HG02588 (cell line): Measurements from ENCODE around the gene ABTB2.

ENCODE experiments used
- ATAC-seq: cut with Tn5 transposase; IDR thresholded peaks from one replicate; pipeline ENCODE4 v1.9.1; 2021; ENCODE audit warnings: mild to moderate bottlenecking, moderate library complexity; ENCODE audit not compliant: unreplicated experiment

Gene ABTB2

DNA sequence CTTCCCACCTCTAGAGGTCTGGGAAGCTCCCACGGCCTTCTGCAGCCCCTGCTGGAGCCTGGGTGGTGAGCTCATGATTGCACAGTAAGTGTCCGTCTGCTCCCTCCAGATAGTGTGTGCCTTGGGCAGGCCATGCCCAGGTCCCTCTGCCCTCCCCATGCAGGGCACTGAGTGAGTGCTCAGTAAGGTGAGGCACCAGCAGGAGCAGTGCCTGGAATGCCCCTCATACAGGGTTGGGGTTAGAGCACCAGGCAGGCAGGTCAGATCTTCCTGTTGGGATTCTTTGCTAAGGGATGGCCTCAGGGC, 202.1 kb downstream of the ABTB2 start:
- ATAC-seq, result no peak

DNA sequence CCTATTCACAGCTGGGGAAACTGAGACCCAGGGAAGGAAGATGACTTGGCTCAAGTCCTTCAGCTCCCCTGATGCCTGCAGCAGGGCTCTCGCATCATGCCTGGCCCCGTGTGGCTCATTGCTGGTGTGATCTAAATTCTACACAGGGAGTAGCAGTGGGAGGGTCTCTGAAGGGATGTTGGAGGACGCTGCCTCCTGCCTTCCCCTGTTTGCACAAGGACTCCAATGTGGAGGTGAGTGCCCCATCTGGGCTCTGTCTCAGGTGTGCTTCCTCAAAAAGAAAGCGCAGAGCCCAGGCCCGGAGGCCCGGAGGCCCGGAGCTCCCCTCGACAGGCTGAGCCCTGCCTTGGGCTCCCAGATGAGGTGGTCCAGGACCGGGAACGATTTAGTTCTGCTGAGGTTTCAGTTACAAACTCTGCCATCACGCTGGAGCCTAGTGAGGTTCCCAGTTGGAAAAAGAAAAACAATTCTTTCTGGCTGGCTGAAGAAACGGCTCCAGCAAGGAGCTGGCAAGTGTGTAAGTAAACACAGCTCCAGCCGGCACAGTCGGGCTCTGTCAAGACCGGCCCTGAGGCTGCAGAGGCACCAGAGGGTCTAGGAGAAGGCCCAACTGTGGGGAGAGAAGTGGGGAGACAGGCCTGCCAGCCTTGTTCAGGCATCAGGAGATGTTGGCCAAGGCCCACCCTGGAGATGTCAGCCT, 202.6 kb downstream of the ABTB2 start:
- ATAC-seq, result no peak

DNA sequence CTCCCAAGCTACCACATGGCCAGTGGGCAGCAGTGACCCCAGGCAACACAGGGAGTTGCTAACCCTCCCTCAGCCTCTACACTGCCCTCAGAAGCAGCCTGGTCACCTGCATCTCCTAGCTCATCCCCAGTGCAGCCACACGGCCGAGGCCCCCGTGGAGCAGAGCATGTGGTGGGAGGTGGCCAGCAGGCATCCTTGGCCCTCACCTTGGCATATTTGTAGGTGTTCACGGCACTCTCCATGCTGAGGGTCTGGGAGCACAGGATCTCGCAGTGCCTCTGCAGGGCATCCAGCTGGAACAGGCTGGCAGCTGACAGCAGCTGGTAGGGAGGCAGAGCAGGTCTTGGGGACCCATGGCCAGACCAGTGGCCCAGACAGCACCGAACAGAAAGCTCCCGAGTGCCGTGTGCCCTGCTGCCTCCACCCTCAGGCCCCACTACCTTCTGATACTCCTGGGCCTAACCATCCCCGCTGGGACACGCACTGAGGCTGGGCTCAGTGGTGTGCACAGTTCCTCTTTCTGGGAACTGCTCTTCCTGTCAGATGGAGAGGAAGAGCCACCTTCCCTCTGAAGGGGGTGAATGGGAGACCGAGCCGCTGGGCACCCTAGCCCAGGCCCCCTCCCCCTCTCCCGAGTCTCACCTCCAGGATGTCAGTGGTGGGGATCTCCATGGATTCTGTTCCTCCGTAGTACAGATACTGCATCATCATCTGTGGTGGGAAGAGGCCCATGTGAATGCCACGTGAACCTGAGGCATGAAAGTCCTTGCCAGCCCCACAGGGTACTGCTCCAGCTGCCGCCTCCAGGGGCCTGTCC, 203.5 kb downstream of the ABTB2 start:
- peak; percentile 68 for ATAC-seq

DNA sequence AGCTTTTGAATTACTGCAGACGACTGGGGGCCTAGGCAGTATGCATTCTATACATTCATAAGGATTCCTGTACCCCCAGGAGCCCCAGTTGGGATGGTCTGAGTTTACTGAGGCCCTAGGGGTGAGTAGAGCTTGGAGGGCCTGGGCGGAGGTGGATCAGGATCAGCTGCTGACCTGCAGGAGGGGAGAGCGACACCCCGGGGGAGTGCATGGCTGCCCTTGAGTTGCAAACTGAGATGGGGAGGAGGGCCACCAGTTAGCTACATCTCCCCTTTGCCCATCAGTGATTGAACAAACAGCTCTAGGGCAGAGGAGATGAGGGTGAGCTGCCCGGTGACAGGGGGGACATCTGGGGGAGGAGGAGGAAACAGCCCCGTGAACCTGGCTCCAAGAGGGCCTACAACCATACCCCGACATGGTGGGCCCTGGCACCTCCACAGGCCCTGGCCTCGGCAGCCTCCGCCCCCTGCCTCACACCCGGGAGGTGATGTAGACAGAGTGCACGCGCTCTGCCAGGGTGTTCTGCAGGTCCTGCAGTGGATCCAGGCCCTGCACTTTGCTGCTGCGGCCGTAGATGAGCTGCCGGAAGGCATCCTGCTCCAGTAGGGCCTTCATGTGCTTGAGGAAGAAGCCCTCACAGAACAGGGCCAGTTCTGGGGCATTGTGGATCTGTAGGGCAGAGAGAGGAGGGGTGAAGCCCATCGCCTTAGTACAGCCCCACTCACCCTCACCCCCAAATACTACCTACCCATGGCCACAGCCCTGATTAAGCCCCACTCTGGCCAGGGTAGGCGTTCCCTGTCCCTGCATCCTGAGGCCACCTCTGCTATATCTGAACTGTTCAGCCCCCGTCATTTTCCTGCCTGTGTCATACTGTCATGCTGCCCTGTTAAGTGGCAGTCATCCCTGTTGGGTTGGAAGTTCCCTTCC, 205.6 kb downstream of the ABTB2 start:
- no peak for ATAC-seq

DNA sequence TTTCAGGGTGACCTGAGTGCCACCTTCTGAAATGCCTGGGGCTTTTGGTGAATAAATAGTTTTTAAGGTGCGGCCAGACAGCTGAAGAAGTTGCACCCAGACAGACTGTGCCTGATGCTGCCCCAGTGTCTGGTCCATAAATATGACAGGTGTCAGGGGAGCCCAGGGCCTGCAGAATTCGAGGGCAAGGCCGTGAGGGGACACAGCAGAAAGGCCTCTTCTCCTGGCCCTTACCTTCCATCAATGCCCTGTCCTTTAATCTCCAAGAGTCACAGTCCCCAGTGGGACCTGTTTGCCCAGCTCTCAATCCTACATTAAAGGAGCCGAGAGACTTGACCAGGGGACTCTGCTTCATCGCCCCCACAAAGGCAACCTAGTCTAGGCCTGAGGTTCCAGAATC, 206.6 kb downstream of the ABTB2 start:
- ATAC-seq, result no peak

DNA sequence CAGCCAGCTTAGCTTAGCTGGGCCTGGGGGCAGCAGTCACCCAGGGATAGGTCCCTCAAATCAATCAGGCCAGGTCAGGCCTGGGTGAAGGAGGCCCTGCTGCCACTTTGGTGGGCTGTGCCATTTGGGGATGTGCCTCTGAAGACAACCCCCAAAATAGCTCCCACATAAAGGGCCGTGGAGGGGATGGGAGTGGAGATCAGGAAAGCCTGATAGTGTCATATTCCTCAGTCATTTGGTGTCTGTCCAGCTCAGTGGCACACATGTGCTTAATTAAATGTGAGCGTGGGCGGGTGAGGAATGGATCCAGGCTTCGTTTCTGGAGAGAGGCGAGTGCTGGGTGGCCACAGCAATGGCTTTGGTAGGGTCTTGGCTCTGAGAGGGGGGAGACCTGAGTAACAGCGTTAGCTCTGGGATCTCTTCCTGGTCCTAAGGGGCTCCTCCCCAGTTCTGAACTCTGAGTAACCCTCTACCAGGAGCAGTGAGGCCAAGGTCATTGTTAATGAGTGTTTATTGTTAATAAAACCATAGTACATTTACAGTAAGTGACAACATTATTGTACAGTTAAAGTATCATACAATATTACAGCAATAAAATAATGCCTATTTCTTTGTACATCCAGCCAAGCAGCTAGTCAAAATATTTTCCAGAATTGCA, 207.2 kb downstream of the ABTB2 start:
- ATAC-seq, result no peak

DNA sequence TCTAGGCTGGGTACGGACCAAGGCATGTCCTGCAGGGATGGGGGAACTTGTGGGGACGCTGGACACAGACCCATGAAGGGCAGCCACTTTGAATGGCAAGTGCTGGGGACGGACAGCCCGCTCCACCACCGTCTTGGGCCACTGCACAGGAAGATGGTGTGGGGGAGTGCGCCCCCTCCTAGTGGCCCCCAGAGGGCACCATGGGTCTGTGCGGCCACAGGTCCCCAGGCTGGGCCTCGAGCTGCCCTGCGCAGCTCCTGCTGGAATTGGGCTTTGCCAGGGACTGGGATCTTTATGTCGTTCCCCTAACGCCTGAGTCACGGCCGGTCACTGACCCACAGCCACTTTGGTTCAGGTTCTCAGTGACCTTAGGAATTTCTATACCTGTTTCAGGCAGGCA, 208.0 kb downstream of the ABTB2 start:
- ATAC-seq, result no peak

DNA sequence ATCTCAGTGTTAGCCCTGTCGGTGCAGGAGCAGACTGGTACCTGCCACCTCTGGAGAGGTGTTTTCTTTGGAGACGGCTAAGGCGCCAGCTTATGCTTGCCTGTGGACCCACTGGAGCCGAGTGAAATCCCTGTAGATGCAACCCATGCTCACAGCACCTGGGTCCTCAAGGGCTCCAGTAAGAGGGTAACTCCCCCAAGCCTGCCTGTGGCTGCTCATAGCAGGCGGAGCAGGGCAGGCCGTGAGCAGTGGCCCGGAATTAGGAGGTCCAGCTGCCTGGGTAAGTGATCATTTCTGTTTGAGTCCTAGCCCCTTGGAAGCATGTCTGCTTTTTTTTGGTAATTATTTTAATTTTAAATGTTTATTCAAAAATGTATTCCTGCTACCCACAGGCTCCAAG, 208.5 kb downstream of the ABTB2 start:
- no peak for ATAC-seq

DNA sequence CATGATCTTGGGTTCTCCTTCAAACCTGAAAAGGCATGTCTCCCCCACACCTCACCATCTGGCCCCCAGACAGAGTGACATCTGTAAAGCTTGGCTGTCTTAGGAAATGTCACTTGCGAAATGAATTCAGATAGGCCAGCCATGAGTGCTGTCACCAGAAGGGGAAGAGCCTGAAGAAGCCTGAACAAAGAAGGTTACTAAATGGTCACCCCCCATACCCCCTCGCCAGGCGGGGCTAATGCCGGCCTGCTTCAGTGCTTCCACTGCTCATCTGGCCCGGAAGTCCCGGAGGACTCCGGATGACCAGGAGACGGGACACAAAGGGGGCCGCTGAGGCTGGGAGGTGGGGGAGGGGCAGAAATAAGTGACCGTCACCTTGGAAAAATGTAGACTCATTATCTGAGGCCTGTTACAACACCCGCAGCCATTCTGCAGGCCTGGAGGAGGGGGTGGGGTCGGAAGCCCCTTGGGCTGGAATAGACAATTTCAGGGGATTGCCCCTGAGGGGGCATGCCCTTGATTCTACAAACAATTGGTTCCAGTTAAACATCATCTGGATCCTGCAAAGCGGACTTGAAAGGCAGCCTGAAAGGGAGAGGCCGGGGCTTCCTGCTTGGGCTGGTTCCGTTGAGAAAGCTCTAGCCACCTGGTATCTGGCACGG, 209.2 kb downstream of the ABTB2 start:
- no peak for ATAC-seq

DNA sequence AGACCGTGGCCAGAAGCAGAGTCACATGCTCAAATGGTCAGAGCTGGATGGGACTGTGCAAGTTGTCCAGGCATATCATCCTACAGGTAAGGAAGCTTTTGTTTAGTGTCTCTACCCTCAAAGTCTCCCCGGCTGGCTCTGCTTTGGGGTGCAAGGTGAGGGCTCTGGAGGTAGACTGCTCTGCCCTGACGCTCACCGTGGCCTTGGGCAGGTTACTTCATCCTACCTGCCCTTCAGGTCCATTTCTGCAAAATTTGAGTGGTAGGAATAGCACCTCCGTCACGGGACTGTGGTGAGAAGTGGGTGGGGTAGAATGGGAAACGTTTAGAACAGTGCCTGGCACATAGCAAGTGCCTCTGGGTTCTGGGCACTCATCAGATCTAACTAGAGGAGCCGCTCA, 210.2 kb downstream of the ABTB2 start:
- ATAC-seq, result no peak

DNA sequence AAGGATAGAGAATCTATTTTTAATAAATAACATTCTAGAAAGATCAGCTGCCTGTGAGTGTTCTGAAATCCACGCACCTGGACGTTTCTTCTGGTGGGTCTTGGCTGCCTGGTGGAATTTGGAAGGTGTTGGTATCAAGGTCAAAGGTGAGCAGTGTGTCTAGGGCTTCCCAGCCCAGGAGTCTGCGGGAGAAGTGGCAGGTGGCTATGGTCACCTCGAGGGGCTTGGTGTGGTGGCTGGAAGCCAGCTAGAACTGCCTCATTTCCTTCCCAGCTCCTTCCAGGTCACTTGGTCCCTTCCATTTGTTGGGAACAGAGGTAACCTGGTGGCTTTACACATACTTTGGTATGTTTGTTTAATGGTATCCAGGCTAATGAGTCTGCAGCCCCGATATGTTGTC, 210.9 kb downstream of the ABTB2 start:
- ATAC-seq, result no peak

DNA sequence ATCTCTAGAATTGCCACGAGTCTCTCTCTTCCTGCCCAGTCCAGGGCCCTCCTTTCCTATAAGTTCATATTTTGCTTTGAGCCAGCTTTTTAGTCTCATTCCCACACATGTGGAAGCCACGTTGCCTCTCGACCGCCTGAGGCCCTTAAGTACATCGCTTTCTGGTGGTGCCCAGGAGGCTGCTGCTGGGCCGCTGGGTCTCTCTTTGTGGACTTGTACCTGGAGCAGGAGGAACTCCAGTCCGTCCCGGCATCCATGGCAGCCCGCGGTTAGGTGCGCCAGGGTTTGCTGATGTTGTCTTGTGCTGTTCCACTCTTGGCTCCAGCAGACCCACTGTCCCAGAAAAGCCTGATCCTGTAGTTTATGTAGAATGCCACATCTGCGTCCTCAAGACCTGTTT, 211.4 kb downstream of the ABTB2 start:
- ATAC-seq, result no peak

DNA sequence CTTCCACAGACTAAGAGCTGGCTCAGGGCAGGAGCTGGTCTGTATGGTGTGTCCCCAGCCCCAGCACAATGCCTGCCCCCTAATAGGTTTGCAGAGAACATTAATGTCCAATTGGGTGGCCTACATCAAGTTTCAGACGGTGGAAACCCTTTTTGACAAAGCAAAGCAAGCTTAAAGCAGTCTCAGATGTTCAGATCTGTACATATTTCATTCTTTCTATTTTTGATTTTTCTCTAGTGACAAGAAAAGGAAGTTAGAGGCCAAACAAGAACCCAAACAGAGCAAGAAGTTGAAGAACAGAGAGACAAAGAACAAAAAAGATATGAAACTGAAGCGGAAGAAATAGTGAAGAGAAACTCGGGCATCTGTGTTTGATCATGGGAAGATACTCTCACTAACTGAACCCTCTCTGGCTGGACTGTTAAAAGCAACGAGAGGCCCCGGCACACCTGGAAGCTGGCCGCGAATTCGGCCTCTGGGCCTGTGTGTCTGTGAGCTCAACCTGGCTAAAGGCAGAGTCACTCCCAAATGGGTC, 211.9 kb downstream of the ABTB2 start:
- no peak for ATAC-seq

DNA sequence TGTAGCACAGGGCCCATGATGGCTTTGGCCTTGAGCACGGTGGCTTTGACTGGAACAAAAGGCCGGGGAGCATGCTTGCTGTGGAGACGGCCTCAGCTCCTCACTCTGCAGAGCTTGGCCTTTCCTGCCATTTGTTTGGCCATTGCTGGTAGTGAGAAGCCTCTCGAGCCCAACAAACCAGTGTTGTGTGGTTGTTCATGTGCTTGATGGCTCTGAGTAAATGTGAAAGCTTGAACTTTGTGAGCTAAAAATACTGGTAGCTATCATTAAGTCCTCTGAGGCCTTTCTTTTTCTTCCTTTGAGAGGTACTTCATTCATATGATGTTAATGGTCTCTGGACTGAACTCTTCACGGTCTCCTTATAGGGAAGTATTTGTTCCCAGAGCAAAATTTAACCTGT, 212.7 kb downstream of the ABTB2 start:
- peak; percentile 53 for ATAC-seq

DNA sequence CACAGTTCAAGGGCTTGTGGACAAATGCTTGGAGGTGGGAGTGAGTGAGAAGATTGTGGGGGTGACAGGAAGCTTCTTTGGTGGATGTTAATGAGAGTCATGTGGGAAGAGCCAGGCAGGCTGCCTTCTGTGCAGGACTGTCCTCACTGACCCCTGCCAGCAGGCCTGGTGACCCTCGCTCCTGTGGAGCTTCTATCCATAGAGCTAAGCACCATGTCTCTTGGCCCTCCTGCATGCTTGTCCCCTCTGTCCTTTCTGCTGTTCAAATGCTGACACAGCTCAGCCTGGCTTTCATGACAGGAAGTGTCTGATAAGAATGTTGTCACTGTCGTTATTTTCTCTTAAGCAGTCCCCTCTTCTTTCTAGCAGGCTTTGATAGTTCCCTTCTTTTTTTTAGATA, 214.8 kb downstream of the ABTB2 start:
- no peak for ATAC-seq

DNA sequence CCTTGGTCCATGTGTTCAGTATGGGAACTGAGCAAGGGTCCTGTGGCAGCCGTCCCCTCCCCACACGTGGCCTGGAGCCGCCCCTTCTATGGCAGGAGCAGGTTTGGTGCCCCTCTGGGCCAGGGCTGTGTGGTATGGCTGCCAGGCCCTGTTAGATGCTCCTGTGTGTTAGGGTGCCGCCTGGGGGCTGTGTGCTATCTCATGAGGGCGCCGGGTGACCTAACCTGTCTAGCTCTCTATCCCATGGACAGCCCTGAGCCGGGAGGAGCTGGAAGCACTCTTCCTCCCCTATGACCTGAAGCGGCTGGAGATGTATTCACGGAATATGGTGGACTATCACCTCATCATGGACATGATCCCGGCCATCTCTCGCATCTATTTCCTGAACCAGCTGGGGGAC, 217.7 kb downstream of the ABTB2 start:
- ATAC-seq, result no peak

DNA sequence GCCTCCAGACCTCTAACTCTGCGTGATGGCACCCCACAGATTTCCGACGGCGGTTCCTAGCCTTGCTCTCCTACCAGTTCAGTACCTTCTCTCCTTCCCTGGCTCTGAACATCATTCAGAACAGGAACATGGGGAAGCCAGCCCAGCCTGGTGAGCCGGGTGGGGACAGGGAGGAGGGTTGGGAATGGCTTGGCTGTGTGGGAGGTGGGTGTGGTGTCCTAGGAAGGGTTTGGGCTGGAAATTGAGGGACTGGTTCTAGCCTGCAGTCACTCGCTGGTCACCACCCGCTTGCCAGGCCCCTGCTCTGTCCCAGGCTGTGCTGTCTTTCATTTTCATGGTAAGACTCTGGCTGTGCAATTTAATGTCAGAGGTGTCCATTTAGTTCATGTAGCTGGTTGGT, 218.5 kb downstream of the ABTB2 start:
- ATAC-seq, result no peak

DNA sequence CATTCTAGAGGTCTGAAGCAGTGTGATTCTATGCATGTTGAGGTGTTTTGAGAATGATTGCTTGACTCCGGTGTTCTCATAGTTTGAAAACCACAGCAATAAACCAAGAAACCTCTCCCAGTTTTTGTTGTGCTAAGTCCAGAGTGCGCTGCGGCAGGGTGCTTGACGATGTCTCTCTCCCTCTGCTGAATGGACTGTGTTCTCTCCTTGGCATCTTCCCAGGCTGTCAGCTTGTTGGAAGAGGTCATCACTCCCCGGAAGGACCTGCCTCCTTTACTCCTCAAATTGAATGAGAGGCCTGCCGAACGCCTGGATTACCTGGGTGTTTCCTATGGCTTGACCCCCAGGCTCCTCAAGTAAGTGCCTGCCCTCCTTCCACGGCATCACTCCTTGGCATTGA, 221.4 kb downstream of the ABTB2 start:
- ATAC-seq, result no peak

DNA sequence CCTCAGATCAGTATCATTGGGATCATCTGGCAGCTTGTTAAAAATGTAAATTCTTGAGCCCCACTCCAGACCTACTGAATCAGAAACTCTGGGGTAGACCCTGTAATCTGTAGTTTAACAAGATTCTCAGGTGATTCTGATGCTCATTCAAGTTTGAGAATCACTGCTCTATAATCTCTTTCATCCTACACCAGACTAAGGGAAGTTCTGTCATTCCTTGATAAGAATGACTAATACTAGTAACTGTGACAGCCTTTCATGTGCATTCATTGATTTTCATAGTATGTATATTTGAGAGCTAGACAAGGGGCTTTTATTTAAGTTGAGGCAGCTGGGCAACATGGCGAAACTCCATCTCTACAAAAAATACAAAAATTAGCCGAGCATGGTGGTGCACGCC, 222.4 kb downstream of the ABTB2 start:
- ATAC-seq, result no peak

DNA sequence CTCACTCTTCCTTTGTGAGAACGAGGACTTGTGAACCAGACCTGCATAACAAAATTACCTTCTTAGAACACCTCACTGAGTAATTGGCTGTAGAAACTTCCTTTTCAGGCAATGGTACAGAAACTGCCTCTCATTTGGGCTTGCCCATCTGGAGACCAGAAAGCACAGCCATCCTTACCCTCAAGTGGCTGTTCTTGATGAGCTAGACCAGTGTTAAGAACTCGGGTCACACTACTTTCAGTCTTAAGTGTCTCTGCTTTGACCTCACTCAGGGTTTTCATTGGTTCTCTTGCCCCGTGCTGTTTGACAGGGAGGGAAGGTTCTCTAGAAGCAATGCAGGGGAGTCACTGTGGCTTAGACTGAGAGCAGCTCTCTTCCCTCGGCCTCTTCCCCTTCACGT, 223.0 kb downstream of the ABTB2 start:
- ATAC-seq, result peak; percentile 74
